Measurements from ENCODE around the gene ARHGAP10.
A peak's percentile ranks its signal among the peaks of the same experiment; 100 is the strongest.
"Not testable (repeated sequence)": the region's sequence is repeated elsewhere in the genome, so short reads cannot be mapped to it uniquely, and the experiment has no call there.

ARHGAP10 gene

GRCh38 chr4:147794787-147795413, 63.0 kb downstream of the ARHGAP10 start:
- peak in 1 of 5 experiments; percentile 87 for DNase-seq

GRCh38 chr4:147799057-147799456, 67.2 kb downstream of the ARHGAP10 start:
- not testable (repeated sequence) for DNase-seq

DNA sequence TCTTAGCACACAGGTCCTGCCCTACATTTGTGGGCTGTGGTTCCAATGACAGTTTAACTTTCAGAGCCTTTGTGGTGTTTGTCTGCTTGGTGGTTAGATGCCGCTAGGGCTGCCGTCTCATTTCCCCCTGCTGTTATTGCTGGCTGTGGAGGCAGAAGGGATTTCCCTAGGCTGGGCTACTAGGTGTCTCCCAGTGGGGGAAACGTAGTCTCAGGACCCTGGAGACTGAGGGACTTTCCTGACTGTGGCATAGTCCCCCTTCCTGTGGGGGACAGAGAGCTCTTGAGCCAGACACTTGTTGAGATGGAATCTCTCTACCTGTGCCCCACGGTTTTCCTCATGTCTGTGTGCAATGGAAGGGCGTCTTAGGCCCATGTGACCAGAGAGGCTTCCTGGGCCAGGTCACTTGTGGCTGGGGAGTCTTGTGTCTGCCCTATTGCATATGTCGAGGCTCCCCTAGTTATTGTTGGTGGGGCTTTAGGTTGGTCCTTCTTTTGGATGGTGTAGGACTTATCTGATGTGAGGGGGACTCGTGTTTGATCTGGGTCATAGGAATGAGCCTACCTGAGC, 68.2 kb downstream of the ARHGAP10 start:
- DNase-seq, result peak in 4 of 5 experiments; percentile 27 to 96 (median 58)

DNA sequence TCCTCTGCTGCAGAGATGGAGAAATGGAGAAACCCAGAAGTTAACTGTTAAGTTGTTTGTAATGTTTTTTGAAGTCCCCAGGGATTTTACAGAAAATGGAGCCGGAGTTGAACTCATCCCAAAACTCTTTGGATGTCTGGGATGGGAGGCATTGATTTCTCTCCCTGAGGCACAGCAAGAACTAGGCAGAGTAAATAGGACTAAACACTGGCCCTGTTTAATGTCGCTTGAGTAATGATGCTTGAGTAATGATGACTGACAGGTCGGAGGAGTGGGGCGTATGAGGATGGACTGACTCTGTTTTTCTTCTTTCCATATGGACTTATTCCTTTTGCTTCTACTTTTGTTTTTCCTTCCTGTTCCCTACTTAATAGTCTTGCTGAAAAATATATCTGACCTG, 69.9 kb downstream of the ARHGAP10 start:
- DNase-seq, result no peak

DNA sequence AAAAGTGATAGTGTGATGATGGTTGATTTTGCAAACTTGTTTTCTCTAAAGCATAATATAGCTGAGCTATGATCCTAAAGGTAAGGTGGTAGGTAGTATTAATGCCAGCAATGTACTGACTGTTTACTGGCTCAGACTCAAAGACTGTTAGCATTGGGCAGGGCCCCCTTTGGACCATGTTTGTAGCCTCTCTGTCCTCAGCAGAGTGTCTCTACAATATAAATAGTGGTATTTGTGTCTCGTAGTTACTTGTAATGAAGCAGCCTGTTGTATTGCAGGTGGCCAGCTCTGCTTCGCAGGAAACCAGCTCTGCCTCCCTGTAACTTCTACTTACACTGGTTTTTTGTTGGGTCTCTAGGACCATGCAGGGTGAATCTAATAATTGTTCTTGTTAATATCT, 70.5 kb downstream of the ARHGAP10 start:
- DNase-seq, result no peak

DNA sequence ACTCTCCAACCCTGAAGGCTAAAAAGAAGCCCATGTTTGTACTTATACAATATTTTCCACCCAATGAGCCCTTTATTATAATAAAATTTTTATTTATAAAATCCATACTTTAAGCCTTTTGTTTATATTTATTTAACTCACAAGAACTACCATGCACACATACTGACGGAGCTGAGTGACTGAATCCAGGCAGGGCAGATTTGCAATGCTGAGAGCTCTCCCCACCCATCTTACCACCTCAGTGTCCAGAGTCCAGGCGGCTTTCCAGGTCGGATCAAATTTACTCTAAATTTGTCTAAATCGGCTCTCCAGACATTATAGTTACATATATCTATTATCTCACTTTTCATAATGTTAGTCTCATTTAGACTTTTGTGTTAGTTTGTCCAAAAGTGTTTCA, 74.1 kb downstream of the ARHGAP10 start:
- DNase-seq, result no peak

GRCh38 chr4:147808447-147808846, 76.6 kb downstream of the ARHGAP10 start:
- DNase-seq, result no peak

DNA sequence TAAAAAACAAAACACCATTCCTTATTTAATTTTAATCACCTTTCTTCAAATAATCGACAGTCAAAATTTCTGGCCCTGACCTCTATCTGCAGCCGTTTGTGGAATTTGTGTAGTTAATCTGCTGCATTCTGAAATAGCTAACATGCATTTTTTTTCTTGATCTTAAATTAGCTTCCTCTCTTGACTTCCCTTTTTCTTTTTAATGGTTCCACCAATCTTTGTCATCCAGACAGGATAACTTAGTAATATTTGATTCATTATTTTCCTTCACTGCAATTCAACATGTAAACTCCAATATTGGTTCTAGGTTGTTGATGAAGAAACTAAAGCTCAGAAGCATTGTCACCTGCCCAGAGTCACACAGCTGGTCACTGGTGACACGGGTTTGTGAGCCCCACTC, 77.3 kb downstream of the ARHGAP10 start:
- DNase-seq, result no peak

- no peak for DNase-seq
Measured at GRCh38 chr4:147811878-147812277, 80.0 kb downstream of the ARHGAP10 start.

- DNase-seq, result no peak
Measured at GRCh38 chr4:147813109-147813773, 81.4 kb downstream of the ARHGAP10 start.

DNA sequence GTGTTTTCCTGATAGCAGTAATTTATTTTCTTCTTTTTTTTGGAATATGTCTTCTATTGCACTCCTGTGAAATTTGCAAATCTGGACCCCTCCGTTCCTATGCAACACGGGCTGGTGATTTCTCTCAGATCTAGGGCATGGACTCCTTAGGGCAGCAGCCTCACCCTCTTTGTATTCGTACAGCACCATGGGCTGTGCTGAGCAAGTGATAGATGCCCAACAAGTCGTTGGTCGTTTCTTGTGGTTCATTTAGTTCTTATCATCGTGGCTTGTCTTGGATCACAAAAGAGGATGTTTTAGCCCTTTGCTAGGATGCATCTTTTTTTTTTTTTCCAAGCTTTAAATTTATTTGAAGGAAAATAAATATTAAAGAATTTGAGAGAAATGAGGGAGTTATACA, 82.1 kb downstream of the ARHGAP10 start:
- no peak for DNase-seq

GRCh38 chr4:147814376-147814775, 82.5 kb downstream of the ARHGAP10 start:
- no peak for DNase-seq

GRCh38 chr4:147815741-147816140, 83.9 kb downstream of the ARHGAP10 start:
- DNase-seq, result peak in 1 of 5 experiments; percentile 9

DNA sequence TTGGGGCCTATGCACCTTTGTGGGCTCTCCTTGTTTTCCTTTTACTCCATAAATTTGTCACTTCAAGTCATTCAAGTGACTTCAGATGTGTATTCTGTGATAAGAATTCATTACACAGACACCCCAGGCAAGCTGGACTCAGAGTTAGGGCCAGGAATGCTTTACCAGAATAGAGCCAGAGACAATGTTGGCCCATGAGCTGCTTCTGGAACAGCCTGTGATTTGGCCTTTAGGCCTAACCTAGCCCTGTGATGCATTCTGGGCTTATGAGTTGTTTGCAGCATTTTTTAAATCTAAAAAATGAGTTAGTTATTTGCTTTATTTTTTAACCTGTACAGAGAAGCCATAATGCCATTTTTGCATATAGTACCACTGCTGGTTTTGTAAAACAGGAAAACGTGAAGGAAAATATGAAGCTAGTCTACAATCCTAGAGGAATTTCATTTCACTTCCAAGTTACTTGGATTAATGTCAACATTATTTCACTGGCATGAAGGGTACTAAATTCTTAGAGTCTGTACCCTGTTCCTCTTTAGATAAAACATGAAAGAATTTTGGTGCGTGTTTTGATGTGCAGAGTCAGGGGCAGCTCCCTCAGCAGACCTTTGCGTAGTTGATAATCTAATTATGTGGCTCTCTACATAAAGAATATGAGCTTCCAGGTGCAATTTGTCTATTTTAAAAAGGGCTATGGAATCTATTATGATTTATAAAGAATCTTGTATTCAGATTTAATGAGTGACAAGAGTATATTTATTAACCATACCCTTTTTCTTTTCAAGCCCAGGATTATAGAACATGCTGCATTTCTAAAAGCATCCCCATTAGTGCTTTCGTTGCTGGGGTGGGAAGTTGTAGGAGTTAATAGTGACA, 84.7 kb downstream of the ARHGAP10 start:
- no peak for DNase-seq

- no peak for DNase-seq
Measured at GRCh38 chr4:147820975-147821374, 89.1 kb downstream of the ARHGAP10 start.

GRCh38 chr4:147821555-147821954, 89.7 kb downstream of the ARHGAP10 start:
- DNase-seq, result peak in 1 of 5 experiments; percentile 7

DNA sequence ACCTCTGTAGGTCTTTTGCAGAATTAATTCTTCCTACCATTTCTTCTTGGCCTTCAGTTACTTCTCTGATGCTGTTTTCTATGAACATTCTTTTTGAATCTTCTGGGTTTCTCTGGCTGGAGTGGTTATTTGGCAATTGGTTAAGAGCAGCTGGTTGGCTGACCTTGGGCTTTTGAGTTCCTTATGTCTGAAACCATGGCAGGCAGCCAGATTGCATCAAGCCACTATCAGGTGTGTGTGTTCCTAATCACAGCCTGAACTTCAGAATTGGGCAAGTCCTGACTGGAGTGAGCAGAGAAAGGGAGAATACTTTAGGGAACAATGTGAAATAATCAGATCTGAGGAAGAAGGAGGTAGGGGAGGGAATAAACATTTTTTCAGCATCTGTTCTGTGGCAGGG, 90.2 kb downstream of the ARHGAP10 start:
- DNase-seq, result no peak

DNA sequence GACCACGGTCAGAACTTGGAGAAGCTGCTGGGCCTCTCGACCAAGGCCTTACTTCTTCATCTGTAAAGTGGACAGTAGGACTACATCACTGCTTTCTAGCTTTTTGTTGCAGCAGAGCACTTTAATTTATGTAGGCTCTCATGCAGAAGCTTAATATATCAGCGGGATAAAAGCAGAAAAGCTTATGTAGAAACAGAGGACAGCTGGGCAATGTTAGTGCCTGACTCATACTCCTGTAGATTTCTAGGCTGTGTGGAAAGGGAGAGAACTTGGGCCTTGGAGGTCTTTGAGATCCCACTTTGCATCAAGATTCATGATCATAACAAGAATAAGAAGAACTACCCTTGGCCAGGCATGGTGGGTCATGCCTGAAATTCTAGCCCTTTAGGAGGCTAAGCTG, 91.2 kb downstream of the ARHGAP10 start:
- no peak for DNase-seq

DNA sequence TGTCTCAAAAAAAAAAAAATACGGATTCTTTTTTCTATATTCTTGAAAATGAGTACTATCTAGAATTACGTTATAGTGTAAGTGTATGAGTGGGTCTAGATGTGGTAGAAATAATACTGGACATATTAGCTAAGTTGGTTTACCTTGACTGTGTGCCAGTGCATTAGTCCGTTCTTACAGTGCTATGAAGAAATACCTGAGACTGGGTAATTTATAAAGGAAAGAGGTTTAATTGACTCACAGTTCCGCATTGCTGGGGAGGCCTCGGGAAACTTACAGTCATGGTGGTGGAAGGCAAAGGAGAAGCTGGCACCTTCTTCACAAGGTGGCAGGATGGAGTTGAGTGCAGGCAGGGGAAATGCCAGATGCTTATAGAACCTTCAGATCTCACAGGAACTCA, 92.4 kb downstream of the ARHGAP10 start:
- no peak for DNase-seq

DNA sequence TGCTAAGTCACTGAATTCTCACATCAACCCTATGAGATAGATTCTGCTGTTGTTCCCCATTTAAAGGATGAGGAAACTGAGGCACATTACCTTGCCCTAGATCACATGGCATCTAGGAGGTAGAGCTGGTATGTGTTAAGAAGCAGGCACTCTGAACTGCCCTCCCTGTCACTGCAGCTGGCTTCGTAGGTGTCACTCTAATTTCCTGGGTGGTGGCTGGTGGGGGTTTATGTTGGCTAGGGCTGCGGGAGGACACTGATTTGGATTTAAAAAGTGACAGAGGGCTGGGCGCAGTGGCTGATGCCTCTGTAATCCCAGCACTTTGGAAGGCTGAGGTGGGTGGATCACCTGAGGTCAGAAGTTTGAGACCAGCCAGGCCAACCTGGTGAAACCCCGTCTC, 93.0 kb downstream of the ARHGAP10 start:
- no peak for DNase-seq

GRCh38 chr4:147825451-147826287, 93.8 kb downstream of the ARHGAP10 start:
- no peak for DNase-seq

GRCh38 chr4:147826288-147826646, 94.4 kb downstream of the ARHGAP10 start:
- no peak for DNase-seq
